ELF-1 (cell line): ENCODE results near the gene P4HA2.
A peak's percentile ranks its signal among the peaks of the same experiment; 100 is the strongest.

ENCODE experiments used
- DNase-seq: peaks from one replicate; pipeline ENCODE4 v3.0.0-alpha.2; 2016; ENCODE audit warnings: low read depth, low spot score

The P4HA2 gene

GRCh38 chr5:132250547-132250946, 22.9 kb upstream of the P4HA2 start:
- no peak for DNase-seq

GRCh38 chr5:132246806-132247205, 19.2 kb upstream of the P4HA2 start:
- no peak for DNase-seq

GRCh38 chr5:132245593-132245992, 17.9 kb upstream of the P4HA2 start:
- no peak for DNase-seq

GRCh38 chr5:132243366-132243977, 15.8 kb upstream of the P4HA2 start:
- DNase-seq = no peak

GRCh38 chr5:132239776-132240175, 12.1 kb upstream of the P4HA2 start:
- DNase-seq = no peak

- DNase-seq = no peak
These were observed 11.3 kb upstream of the P4HA2 start for GRCh38 chr5:132238901-132239500.

- peak; percentile 78 for DNase-seq
These were observed 10.6 kb upstream of the P4HA2 start for GRCh38 chr5:132238169-132238744.

- no peak for DNase-seq
These were observed 10.0 kb upstream of the P4HA2 start for GRCh38 chr5:132237670-132238069.

GRCh38 chr5:132237141-132237540, 9.5 kb upstream of the P4HA2 start:
- no peak for DNase-seq

- DNase-seq = no peak
These were observed 7.7 kb upstream of the P4HA2 start for GRCh38 chr5:132235340-132235739.

GRCh38 chr5:132234684-132235062, 7.0 kb upstream of the P4HA2 start:
- DNase-seq = no peak

GRCh38 chr5:132233811-132234683, 6.4 kb upstream of the P4HA2 start:
- no peak for DNase-seq

GRCh38 chr5:132233081-132233480, 5.4 kb upstream of the P4HA2 start:
- no peak for DNase-seq

GRCh38 chr5:132232465-132232864, 4.8 kb upstream of the P4HA2 start:
- DNase-seq = no peak

GRCh38 chr5:132230871-132231270, 3.2 kb upstream of the P4HA2 start:
- no peak for DNase-seq

- no peak for DNase-seq
These were observed 1.6 kb upstream of the P4HA2 start for GRCh38 chr5:132229236-132229635.

- DNase-seq = no peak
These were observed 785 bp upstream of the P4HA2 start for GRCh38 chr5:132228241-132229035.

- peak; percentile 15 for DNase-seq
These were observed 493 bp downstream of the P4HA2 start for GRCh38 chr5:132227235-132227484.

GRCh38 chr5:132226516-132227234, 978 bp downstream of the P4HA2 start:
- no peak for DNase-seq

- DNase-seq = no peak
These were observed 2.3 kb downstream of the P4HA2 start for GRCh38 chr5:132225165-132226032.
